Measurements from ENCODE around the gene C10orf120.

GRCh38 chr10:122659651-122660050, 40.0 kb downstream of the C10orf120 start:
- no peak for TF ChIP-seq CTCF (IDR thresholded peaks at IDR 0.05; ENCODE audit: extremely low read depth in 1 of 2, insufficient read depth in 1 of 2, low read depth in 1 of 2, low read length in 2 of 2)
- TF ChIP-seq POLR2A (IDR thresholded peaks at IDR 0.05; ENCODE audit: low read depth, low read length): no peak
- TF ChIP-seq POLR2AphosphoS5 (IDR thresholded peaks at IDR 0.05; ENCODE audit: insufficient read depth, low read depth, low read length): no peak
- no peak for TF ChIP-seq FOS (IDR thresholded peaks at IDR 0.05; ENCODE audit: borderline replicate concordance, insufficient read depth, low read length)
- TF ChIP-seq JUN (IDR thresholded peaks at IDR 0.05; ENCODE audit: borderline replicate concordance, insufficient read depth, insufficient read length, low read depth): no peak
